Thymus (tissue), 11 donors: ENCODE results near the gene SREK1IP1. TPM values are rescaled to one million over a fixed set of nuclear protein-coding genes. Genes with fewer than 3 reads are reported as not detected.
"Not testable (repeated sequence)": the region's sequence is repeated elsewhere in the genome, so short reads cannot be mapped to it uniquely, and the experiment has no call there.

Experiments used
- DNase-seq, 9 donors: peaks; one replicate each; pipeline ENCODE4 v3.0.0-alpha.2; 2013; ENCODE audit warnings: low spot score in 9 of 9, low read depth in 6 of 9, missing footprints in 1 of 9
- H3K27ac ChIP-seq, 2 donors: one replicate each; pipeline ENCODE4 v1.5.1; 2013; ENCODE audit warnings: control low read depth in 1 of 2, low read depth in 1 of 2, low read length in 1 of 2, mild to moderate bottlenecking in 1 of 2, moderate library complexity in 1 of 2
- H3K27me3 ChIP-seq, 2 donors: one replicate each; pipeline ENCODE4 v1.5.1; 2013; ENCODE audit warnings: low read length in 1 of 2; ENCODE audit not compliant: control insufficient read depth in 2 of 2, insufficient read depth in 1 of 2
- H3K36me3 ChIP-seq, 2 donors: one replicate each; pipeline ENCODE4 v1.5.1; 2013; ENCODE audit warnings: low read length in 1 of 2, mild to moderate bottlenecking in 1 of 2, moderate library complexity in 1 of 2; ENCODE audit not compliant: control insufficient read depth in 2 of 2, insufficient read depth in 2 of 2
- H3K4me1 ChIP-seq, 2 donors: one replicate each; pipeline ENCODE4 v1.5.1; 2013; ENCODE audit warnings: low read length in 2 of 2; ENCODE audit not compliant: control insufficient read depth in 2 of 2, insufficient read depth in 2 of 2
- H3K4me3 ChIP-seq, 2 donors: one replicate each; pipeline ENCODE4 v1.5.1; 2013; ENCODE audit warnings: low read length in 2 of 2, control low read depth in 1 of 2, mild to moderate bottlenecking in 1 of 2
- H3K9me3 ChIP-seq, 2 donors: one replicate each; pipeline ENCODE4 v1.5.1; 2013; ENCODE audit warnings: low read length in 1 of 2, mild to moderate bottlenecking in 1 of 2; ENCODE audit not compliant: control insufficient read depth in 2 of 2, insufficient read depth in 1 of 2
- WGBS: extraction: QIAGEN DNeasy Blood & Tissue Kit; methylation state at CpG from one replicate; pipeline ENCODE4 v1.1.7; 2013; 5-methylcytosine and 5-hydroxymethylcytosine counted together
- polyA plus RNA-seq: library from polyadenylated mRNA; stranded (reverse); fragments of 200-250 nt; gene quantifications from one replicate; pipeline ENCODE4 v1.2.3, GENCODE V29; 2013
- total RNA-seq: library from RNA; stranded (reverse); fragments of 120-200 nt; gene quantifications from one replicate; pipeline ENCODE4 v1.2.4, GENCODE V29; 2013
- donor health status: healthy.

SREK1IP1 gene
- total and polyA plus RNA-seq, 2 donors = 14.0 to 36.6 TPM

GRCh38 chr5:64700765-64701164 lies 67.7 kb downstream of the SREK1IP1 start:
- no peak for DNase-seq
- no peak overlapping the region for H3K27ac ChIP-seq
- H3K4me1 ChIP-seq = no peaks in the 10 kb centered on the region
- WGBS = 98% methylated on average over 4 of the region's 4 CpGs
- no peaks in the 10 kb centered on the region for H3K9me3 ChIP-seq
- no peaks in the 10 kb centered on the region for H3K36me3 ChIP-seq
- no peaks in the 10 kb centered on the region for H3K27me3 ChIP-seq
- no peak overlapping the region for H3K4me3 ChIP-seq

- H3K27ac ChIP-seq, DNase-seq, H3K4me3 ChIP-seq, H3K36me3 ChIP-seq, H3K4me1 ChIP-seq, H3K9me3 ChIP-seq: not testable (repeated sequence)
- WGBS = 98% methylated on average over 7 of the region's 7 CpGs
- H3K27me3 ChIP-seq = peaks cover 8 to 13% of the 10 kb centered on the region in 2 donors
Observed at GRCh38 chr5:64696414-64696813, 72.1 kb downstream of the SREK1IP1 start.

GRCh38 chr5:64693636-64694035 lies 74.9 kb downstream of the SREK1IP1 start:
- 95% methylated on average over 2 of the region's 2 CpGs for WGBS
- no peak overlapping the region for H3K27ac ChIP-seq

GRCh38 chr5:64691291-64691690 lies 77.2 kb downstream of the SREK1IP1 start:
- H3K27me3 ChIP-seq = peaks cover 28 to 45% of the 10 kb centered on the region in 2 donors
- no peaks in the 10 kb centered on the region for H3K4me1 ChIP-seq
- no peak overlapping the region for H3K27ac ChIP-seq
- H3K9me3 ChIP-seq = no peaks in the 10 kb centered on the region
- H3K4me3 ChIP-seq = no peak overlapping the region
- no peak for DNase-seq
- 38% methylated on average over 3 of the region's 3 CpGs for WGBS
- no peaks in the 10 kb centered on the region for H3K36me3 ChIP-seq

More at GRCh38 chr5:64693636-64694035, 74.9 kb downstream of the SREK1IP1 start:
- H3K36me3 ChIP-seq = no peaks in the 10 kb centered on the region
- no peaks in the 10 kb centered on the region for H3K9me3 ChIP-seq
- H3K4me3 ChIP-seq = no peak overlapping the region
- no peaks in the 10 kb centered on the region for H3K4me1 ChIP-seq
- no peak for DNase-seq
- peaks cover 28 to 40% of the 10 kb centered on the region in 2 donors for H3K27me3 ChIP-seq

- Histone ChIP-seq H3K9me3 (no peaks in the 10 kb centered on the region), H3K27me3 (peaks cover 28 to 45% of the 10 kb centered on the region in 2 donors), H3K4me1 (no peaks in the 10 kb centered on the region), H3K36me3 (no peaks in the 10 kb centered on the region), H3K27ac (no peak within 1 kb of the TSS), H3K4me3 (no peak within 1 kb of the TSS)
- DNase-seq = peak in 1 of 9 donors; percentile 0
- WGBS = 2% methylated on average over 71 of the region's 71 CpGs
Observed at GRCh38 chr5:64690417-64691151, 77.9 kb downstream of the SREK1IP1 start, which contains the start of gene SHISAL2B. Gene SHISAL2B (plus strand): TSS chr5:64690503. CDS start chr5:64690624, 121 bp downstream.

- WGBS = 9% methylated on average over 9 of the region's 9 CpGs
- Histone ChIP-seq H3K4me3 (no peak overlapping the region), H3K27me3 (peaks cover 28 to 45% of the 10 kb centered on the region in 2 donors), H3K27ac (no peak overlapping the region), H3K4me1 (no peaks in the 10 kb centered on the region), H3K9me3 (no peaks in the 10 kb centered on the region), H3K36me3 (no peaks in the 10 kb centered on the region)
- DNase-seq = no peak
Observed at GRCh38 chr5:64690104-64690416, 78.4 kb downstream of the SREK1IP1 start.

GRCh38 chr5:64688965-64689364 lies 79.5 kb downstream of the SREK1IP1 start:
- no peaks in the 10 kb centered on the region for H3K36me3 ChIP-seq
- peaks cover 28 to 45% of the 10 kb centered on the region in 2 donors for H3K27me3 ChIP-seq
- DNase-seq = no peak
- WGBS = 93% methylated on average over 3 of the region's 3 CpGs
- no peaks in the 10 kb centered on the region for H3K9me3 ChIP-seq
- no peaks in the 10 kb centered on the region for H3K4me1 ChIP-seq
- no peak overlapping the region for H3K27ac ChIP-seq
- H3K4me3 ChIP-seq = no peak overlapping the region

GRCh38 chr5:64688391-64688790 lies 80.1 kb downstream of the SREK1IP1 start:
- no peaks in the 10 kb centered on the region for H3K36me3 ChIP-seq
- H3K27ac ChIP-seq = no peak overlapping the region
- DNase-seq = no peak
- H3K9me3 ChIP-seq = no peaks in the 10 kb centered on the region
- H3K4me3 ChIP-seq = no peak overlapping the region
- no peaks in the 10 kb centered on the region for H3K4me1 ChIP-seq
- 93% methylated on average over 3 of the region's 3 CpGs for WGBS
- peaks cover 28 to 43% of the 10 kb centered on the region in 2 donors for H3K27me3 ChIP-seq

GRCh38 chr5:64685866-64686265 lies 82.6 kb downstream of the SREK1IP1 start:
- 77% methylated on average over 5 of the region's 5 CpGs for WGBS
- Histone ChIP-seq H3K4me3 (no peak overlapping the region), H3K4me1 (no peaks in the 10 kb centered on the region), H3K27ac (no peak overlapping the region), H3K9me3 (no peaks in the 10 kb centered on the region), H3K36me3 (no peaks in the 10 kb centered on the region), H3K27me3 (peaks cover 16 to 27% of the 10 kb centered on the region in 2 donors)
- no peak for DNase-seq
